Activated CD8-positive, alpha-beta memory T cell treated with anti-CD3 and anti-CD28 coated beads, Interleukin-2, amount 50 U/mL, for 1 hour (primary cell): ENCODE measurements around the gene ARHGAP8.

Experiments
- DNase-seq: peaks from one replicate; pipeline ENCODE4 v3.0.0-alpha.2; 2020; ENCODE audit errors: extremely low read depth

ARHGAP8 gene

GRCh38 chr22:44802956-44803355, 50.6 kb downstream of the ARHGAP8 start:
- DNase-seq, result no peak

- no peak for DNase-seq
Observed at GRCh38 chr22:44804327-44804726, 52.0 kb downstream of the ARHGAP8 start.

GRCh38 chr22:44805711-44806110, 53.3 kb downstream of the ARHGAP8 start:
- DNase-seq, result no peak

GRCh38 chr22:44807232-44807631, 54.9 kb downstream of the ARHGAP8 start:
- no peak for DNase-seq

GRCh38 chr22:44807915-44808690, 55.7 kb downstream of the ARHGAP8 start:
- DNase-seq, result no peak

GRCh38 chr22:44809456-44809855, 57.1 kb downstream of the ARHGAP8 start:
- no peak for DNase-seq

- no peak for DNase-seq
Observed at GRCh38 chr22:44811141-44811540, 58.8 kb downstream of the ARHGAP8 start.

- DNase-seq, result no peak
Observed at GRCh38 chr22:44813416-44813815, 61.0 kb downstream of the ARHGAP8 start.

GRCh38 chr22:44814266-44815098, 62.1 kb downstream of the ARHGAP8 start:
- DNase-seq, result no peak

GRCh38 chr22:44815099-44816070, 63.0 kb downstream of the ARHGAP8 start:
- DNase-seq, result no peak

GRCh38 chr22:44816141-44816540, 63.8 kb downstream of the ARHGAP8 start:
- no peak for DNase-seq

GRCh38 chr22:44818727-44819126, 66.4 kb downstream of the ARHGAP8 start:
- no peak for DNase-seq

GRCh38 chr22:44819966-44820631, 67.7 kb downstream of the ARHGAP8 start:
- DNase-seq, result no peak

GRCh38 chr22:44821741-44822475, 69.5 kb downstream of the ARHGAP8 start:
- DNase-seq, result no peak

GRCh38 chr22:44822534-44822933, 70.2 kb downstream of the ARHGAP8 start:
- no peak for DNase-seq

- no peak for DNase-seq
Observed at GRCh38 chr22:44823396-44823795, 71.0 kb downstream of the ARHGAP8 start.

GRCh38 chr22:44823806-44824205, 71.4 kb downstream of the ARHGAP8 start:
- DNase-seq, result no peak

- DNase-seq, result no peak
Observed at GRCh38 chr22:44824271-44824670, 71.9 kb downstream of the ARHGAP8 start.

- DNase-seq, result no peak
Observed at GRCh38 chr22:44825310-44826150, 73.2 kb downstream of the ARHGAP8 start.
